ENCODE measurements around the gene ADCY1. TPM values are rescaled to one million over a fixed set of nuclear protein-coding genes. Genes with fewer than 3 reads are reported as not detected.
"Not testable (repeated sequence)": the region's sequence is repeated elsewhere in the genome, so short reads cannot be mapped to it uniquely, and the experiment has no call there.

ADCY1 gene
- total RNA-seq = under 1 TPM; 0.14 to 0.85 TPM

DNA sequence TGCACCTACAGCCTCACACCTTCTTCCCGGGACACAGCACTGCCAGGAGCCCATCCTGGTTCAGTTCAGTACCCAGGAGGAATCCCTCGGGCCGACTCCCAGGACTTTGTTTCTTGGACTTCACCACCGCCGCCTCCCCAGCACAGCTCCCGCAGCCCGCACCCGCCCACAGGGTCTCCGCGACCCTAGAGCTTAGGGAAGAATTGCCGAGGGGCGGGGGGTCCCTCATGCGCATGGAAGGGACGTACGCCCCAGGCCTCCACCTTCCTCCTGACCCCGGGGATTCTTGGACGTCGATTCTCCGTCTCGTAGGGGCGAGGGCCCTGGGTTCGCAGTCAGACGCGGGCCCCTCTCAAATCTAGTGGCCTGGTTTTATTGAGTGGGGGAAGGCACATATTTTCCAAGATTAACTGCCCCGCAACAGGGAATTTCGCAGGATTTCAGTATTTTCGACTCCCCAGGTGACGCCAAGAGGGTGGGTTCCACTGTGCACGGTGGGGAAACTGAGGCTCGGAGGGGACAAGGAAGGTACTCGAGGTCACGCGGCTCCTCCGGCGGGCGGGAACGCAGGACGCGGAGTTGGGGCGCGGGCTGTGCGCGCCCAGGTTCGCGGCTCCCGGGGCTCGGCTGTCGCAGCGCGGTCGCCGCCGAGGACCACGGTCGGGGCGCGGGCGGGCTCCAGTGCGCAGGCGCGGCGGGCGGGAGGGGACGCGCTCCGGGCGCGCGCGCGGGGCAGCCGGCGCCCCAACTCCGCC, at the start of gene ADCY1:
Gene ADCY1, plus strand, starts transcription at position 708 of the 755 bp plus-strand sequence. CDS start 176 bp downstream, outside the sequence.
- Histone ChIP-seq H3K4me1 (ENCODE audit: control insufficient read depth in 1 of 2, low read depth in 2 of 2) (peaks cover 0 to 10% of the 10 kb centered on the region in 2 donors), H3K4me3 (peak within 1 kb of the TSS; percentile 56), H3K27me3 (replicated peaks; ENCODE audit: insufficient read depth) (no peaks in the 10 kb centered on the region), H3K36me3 (no peaks in the 10 kb centered on the region), H3K27ac (no peak within 1 kb of the TSS), H3K9me3 (no peaks in the 10 kb centered on the region)
- ATAC-seq (ENCODE audit: insufficient number of reproducible peaks, low FRiP score, low read depth) (no peak), DNase-seq (ENCODE audit: low spot score) (no peak)
- TF ChIP-seq, protein P1, sequence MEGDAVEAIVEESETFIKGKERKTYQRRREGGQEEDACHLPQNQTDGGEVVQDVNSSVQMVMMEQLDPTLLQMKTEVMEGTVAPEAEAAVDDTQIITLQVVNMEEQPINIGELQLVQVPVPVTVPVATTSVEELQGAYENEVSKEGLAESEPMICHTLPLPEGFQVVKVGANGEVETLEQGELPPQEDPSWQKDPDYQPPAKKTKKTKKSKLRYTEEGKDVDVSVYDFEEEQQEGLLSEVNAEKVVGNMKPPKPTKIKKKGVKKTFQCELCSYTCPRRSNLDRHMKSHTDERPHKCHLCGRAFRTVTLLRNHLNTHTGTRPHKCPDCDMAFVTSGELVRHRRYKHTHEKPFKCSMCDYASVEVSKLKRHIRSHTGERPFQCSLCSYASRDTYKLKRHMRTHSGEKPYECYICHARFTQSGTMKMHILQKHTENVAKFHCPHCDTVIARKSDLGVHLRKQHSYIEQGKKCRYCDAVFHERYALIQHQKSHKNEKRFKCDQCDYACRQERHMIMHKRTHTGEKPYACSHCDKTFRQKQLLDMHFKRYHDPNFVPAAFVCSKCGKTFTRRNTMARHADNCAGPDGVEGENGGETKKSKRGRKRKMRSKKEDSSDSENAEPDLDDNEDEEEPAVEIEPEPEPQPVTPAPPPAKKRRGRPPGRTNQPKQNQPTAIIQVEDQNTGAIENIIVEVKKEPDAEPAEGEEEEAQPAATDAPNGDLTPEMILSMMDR (IDR thresholded peaks at IDR 0.05) = no peak

DNA sequence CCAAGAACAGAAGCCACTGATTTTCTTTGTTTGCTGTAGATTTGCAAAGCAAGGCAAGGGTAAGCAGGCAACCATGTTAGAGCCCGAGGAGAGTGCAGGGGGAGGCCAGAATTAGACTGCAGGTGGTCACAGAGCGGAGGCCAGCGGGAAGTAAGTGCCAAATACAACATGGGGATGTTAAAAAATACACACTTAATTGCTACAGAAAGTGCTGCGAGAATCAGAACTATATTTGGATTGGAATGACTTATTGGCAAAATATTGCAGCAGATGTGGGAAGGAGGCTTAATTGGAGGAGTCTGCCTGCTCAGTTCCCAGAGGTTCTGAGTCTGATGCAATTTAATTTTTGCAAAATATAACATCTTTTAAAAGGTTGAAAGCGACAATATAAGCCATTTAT, 49.7 kb upstream of the ADCY1 start:
- no peak for DNase-seq (ENCODE audit: low spot score)
- no peaks in the 10 kb centered on the region for H3K9me3 ChIP-seq
- no peaks in the 10 kb centered on the region for H3K36me3 ChIP-seq
- H3K27me3 ChIP-seq (replicated peaks; ENCODE audit: insufficient read depth) = no peaks in the 10 kb centered on the region
- no peak overlapping the region for H3K4me3 ChIP-seq
- no peaks in the 10 kb centered on the region for H3K4me1 ChIP-seq (ENCODE audit: control insufficient read depth in 1 of 2, low read depth in 2 of 2)
- TF ChIP-seq, protein P1 (IDR thresholded peaks at IDR 0.05) = no peak
- no peak for ATAC-seq (ENCODE audit: insufficient number of reproducible peaks, low FRiP score, low read depth)
- H3K27ac ChIP-seq = no peak overlapping the region

DNA sequence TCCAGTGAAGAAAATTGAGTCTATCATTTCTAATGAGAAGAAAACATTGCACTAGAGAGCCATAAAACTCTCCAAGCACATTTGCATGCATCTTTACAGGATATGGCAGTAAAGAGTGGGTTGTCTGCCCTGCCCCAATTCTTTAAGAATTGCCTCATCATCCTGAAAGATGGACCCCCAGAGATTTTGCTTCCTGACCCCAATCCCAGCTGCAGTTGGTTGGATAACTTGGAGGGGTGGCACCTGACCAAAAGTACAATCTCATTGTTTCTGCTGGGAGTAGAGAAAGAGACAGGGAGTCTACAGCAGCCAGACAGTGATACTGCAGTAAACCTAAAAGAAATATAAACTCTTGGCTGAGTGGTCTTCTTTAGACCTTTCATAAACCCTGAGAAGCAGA, 49.1 kb upstream of the ADCY1 start:
- no peaks in the 10 kb centered on the region for H3K36me3 ChIP-seq
- no peaks in the 10 kb centered on the region for H3K4me1 ChIP-seq (ENCODE audit: control insufficient read depth in 1 of 2, low read depth in 2 of 2)
- no peak overlapping the region for H3K4me3 ChIP-seq
- DNase-seq (ENCODE audit: low spot score) = no peak
- no peaks in the 10 kb centered on the region for H3K27me3 ChIP-seq (replicated peaks; ENCODE audit: insufficient read depth)
- no peaks in the 10 kb centered on the region for H3K9me3 ChIP-seq
- ATAC-seq (ENCODE audit: insufficient number of reproducible peaks, low FRiP score, low read depth) = no peak
- no peak overlapping the region for H3K27ac ChIP-seq
- TF ChIP-seq, protein P1 (IDR thresholded peaks at IDR 0.05) = no peak

DNA sequence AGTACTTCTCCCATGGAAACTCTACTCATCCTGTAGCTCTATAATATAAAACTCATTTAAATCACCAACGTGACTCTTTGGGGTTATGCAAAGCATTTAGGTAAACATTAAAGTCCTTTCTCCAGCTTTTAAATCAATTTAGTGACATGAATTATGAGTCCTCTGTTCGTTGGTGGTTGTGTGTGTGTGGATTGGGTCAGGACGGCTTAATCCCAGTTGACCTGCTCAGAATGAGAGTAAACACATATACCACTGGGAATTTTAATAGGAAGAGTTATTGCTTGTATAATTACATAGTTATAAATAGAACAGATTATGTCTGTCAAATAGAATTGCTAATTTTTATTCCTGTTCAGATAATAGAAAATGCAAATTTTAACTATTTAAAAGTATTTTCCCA, 30.7 kb upstream of the ADCY1 start:
- DNase-seq (ENCODE audit: low spot score) (no peak), ATAC-seq (ENCODE audit: insufficient number of reproducible peaks, low FRiP score, low read depth) (no peak)
- no peak overlapping the region for H3K27ac ChIP-seq
- no peaks in the 10 kb centered on the region for H3K36me3 ChIP-seq
- no peaks in the 10 kb centered on the region for H3K9me3 ChIP-seq
- TF ChIP-seq, protein P1 (IDR thresholded peaks at IDR 0.05) = no peak
- H3K4me1 ChIP-seq (ENCODE audit: control insufficient read depth in 1 of 2, low read depth in 2 of 2) = no peaks in the 10 kb centered on the region
- H3K4me3 ChIP-seq = no peak overlapping the region
- H3K27me3 ChIP-seq (replicated peaks; ENCODE audit: insufficient read depth) = no peaks in the 10 kb centered on the region

DNA sequence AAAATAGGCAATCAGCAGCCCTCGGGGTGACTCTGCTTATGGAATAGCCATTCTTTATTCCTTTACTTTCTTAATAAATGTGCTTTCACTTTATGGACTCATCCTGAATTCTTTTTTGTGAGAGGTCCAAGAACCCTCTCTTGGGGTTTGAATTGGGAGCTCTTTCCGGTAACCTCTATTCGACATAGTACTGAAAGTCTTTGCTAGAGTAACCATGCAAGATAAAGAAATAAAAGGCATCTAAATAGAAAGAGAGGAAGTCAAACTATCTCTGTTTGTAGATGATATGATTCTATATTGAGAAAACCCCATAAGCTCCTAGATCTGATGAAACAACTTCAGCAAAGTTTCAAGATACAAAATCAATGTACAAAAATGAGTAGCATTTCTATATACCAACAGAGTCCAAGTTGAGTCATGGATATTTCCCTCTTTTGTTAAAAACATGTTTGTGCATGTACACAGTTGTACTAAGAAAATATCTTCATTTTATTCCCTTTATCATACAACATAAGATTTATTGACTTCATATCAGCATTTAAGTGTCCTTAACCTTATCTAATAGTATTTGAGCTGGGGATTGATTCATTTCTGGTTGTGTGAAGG, 29.0 kb upstream of the ADCY1 start:
- not testable (repeated sequence) for H3K4me1 ChIP-seq (ENCODE audit: control insufficient read depth in 1 of 2, low read depth in 2 of 2); ATAC-seq (ENCODE audit: insufficient number of reproducible peaks, low FRiP score, low read depth); DNase-seq (ENCODE audit: low spot score); H3K4me3 ChIP-seq; H3K36me3 ChIP-seq; H3K9me3 ChIP-seq; H3K27me3 ChIP-seq (replicated peaks; ENCODE audit: insufficient read depth); H3K27ac ChIP-seq

DNA sequence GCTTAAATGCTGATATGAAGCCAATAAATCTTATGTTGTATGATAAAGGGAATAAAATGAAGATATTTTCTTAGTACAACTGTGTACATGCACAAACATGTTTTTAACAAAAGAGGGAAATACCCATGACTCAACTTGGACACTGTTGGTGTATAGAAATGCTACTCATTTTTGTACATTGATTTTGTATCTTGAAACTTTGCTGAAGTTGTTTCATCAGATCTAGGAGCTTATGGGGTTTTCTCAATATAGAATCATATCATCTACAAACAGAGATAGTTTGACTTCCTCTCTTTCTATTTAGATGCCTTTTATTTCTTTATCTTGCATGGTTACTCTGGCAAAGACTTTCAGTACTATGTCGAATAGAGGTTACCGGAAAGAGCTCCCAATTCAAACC, 25.3 kb upstream of the ADCY1 start:
- not testable (repeated sequence) for H3K36me3 ChIP-seq; H3K9me3 ChIP-seq; ATAC-seq (ENCODE audit: insufficient number of reproducible peaks, low FRiP score, low read depth); DNase-seq (ENCODE audit: low spot score); H3K4me3 ChIP-seq; H3K27me3 ChIP-seq (replicated peaks; ENCODE audit: insufficient read depth); H3K27ac ChIP-seq; H3K4me1 ChIP-seq (ENCODE audit: control insufficient read depth in 1 of 2, low read depth in 2 of 2)

Measured in thoracic aorta (tissue), 2 donors.